ENCODE data around the gene HDAC9. TPM values are rescaled to one million over a fixed set of nuclear protein-coding genes. Genes with fewer than 3 reads are reported as not detected.

The HDAC9 gene
- total RNA-seq, 2 donors from 2014 or later, result 4.9 to 12.9 TPM

GRCh38 chr7:18518555-18518954, 23.0 kb downstream of the HDAC9 start:
- Histone ChIP-seq H3K4me1 (no peaks in the 10 kb centered on the region), H3K9me3 (no peaks in the 10 kb centered on the region), H3K4me3 (no peak overlapping the region), H3K36me3 (replicated peaks in 1 of 2; ENCODE audit: insufficient read depth in 1 of 2, low read depth in 2 of 2) (no peaks in the 10 kb centered on the region), H3K27me3 (no peaks in the 10 kb centered on the region), H3K27ac (no peak overlapping the region)
- DNase-seq (no peak), ATAC-seq (no peak)
- no peak for TF ChIP-seq POLR2A (IDR thresholded peaks at IDR 0.05)
- TF ChIP-seq, protein P1, sequence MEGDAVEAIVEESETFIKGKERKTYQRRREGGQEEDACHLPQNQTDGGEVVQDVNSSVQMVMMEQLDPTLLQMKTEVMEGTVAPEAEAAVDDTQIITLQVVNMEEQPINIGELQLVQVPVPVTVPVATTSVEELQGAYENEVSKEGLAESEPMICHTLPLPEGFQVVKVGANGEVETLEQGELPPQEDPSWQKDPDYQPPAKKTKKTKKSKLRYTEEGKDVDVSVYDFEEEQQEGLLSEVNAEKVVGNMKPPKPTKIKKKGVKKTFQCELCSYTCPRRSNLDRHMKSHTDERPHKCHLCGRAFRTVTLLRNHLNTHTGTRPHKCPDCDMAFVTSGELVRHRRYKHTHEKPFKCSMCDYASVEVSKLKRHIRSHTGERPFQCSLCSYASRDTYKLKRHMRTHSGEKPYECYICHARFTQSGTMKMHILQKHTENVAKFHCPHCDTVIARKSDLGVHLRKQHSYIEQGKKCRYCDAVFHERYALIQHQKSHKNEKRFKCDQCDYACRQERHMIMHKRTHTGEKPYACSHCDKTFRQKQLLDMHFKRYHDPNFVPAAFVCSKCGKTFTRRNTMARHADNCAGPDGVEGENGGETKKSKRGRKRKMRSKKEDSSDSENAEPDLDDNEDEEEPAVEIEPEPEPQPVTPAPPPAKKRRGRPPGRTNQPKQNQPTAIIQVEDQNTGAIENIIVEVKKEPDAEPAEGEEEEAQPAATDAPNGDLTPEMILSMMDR (IDR thresholded peaks at IDR 0.05), result no peak
- 67 to 73% methylated on average over 6 of the region's 6 CpGs for WGBS, 2 donors
- intact Hi-C loops (cut with DNase I), result no loop called here

DNA sequence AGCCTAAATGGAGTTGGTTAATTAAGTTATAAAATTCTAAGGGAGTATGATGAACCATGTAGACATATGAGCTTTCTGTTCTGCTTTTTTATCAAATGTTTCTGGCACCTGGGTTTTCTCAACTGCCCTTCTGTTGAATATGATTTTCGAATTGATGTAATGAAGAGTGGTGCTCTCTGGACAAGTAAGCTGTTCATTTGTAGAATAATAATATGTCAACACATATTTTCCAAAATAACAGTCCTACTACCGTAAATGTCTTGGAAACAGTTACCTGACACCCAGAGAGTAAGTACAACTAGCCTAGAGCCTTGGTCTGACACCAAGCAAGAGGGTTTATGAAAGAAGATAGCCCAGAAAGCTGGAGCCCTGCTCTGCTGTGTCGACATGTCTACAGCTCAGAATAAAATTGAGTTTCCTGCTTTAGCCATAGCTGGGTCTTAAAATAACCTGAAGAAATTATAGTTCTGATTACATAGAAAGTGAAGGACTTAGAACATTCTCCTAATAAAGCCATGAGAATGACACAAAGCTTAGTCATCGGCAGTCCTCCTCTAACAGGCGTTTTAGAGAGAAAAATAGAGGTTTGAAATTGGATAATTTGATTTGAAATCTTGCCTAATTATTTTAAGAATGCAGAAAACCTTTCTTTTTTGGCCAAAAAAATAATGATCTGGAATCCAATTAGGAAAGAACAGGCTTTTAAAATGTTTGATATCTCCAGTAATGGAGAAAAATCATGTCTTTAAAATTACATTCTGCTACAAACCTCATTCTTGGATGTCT, 25.1 kb downstream of the HDAC9 start:
- TF ChIP-seq POLR2A (IDR thresholded peaks at IDR 0.05), result no peak
- TF ChIP-seq, protein P1 (IDR thresholded peaks at IDR 0.05), result no peak
- no peaks in the 10 kb centered on the region for H3K9me3 ChIP-seq
- H3K27ac ChIP-seq, result no peak overlapping the region
- WGBS, 2 donors, result 49 to 57% methylated on average over 5 of the region's 5 CpGs
- no peaks in the 10 kb centered on the region for H3K36me3 ChIP-seq (replicated peaks in 1 of 2; ENCODE audit: insufficient read depth in 1 of 2, low read depth in 2 of 2)
- no peak overlapping the region for H3K4me3 ChIP-seq
- no peak for DNase-seq
- H3K4me1 ChIP-seq, result no peaks in the 10 kb centered on the region
- intact Hi-C loops (cut with DNase I), result no loop called here
- no peak for ATAC-seq
- H3K27me3 ChIP-seq, result no peaks in the 10 kb centered on the region

GRCh38 chr7:18521236-18521589, 25.7 kb downstream of the HDAC9 start:
- H3K4me1 ChIP-seq, result no peaks in the 10 kb centered on the region
- no peak overlapping the region for H3K4me3 ChIP-seq
- H3K27me3 ChIP-seq, result no peaks in the 10 kb centered on the region
- ATAC-seq, result no peak
- no peak overlapping the region for H3K27ac ChIP-seq
- no peaks in the 10 kb centered on the region for H3K9me3 ChIP-seq
- no peaks in the 10 kb centered on the region for H3K36me3 ChIP-seq (replicated peaks in 1 of 2; ENCODE audit: insufficient read depth in 1 of 2, low read depth in 2 of 2)
- intact Hi-C loops (cut with DNase I), result no loop called here
- no peak for DNase-seq
- TF ChIP-seq, protein P1 (IDR thresholded peaks at IDR 0.05), result no peak
- TF ChIP-seq POLR2A (IDR thresholded peaks at IDR 0.05), result no peak
- 56 to 66% methylated on average over 3 of the region's 3 CpGs for WGBS, 2 donors

DNA sequence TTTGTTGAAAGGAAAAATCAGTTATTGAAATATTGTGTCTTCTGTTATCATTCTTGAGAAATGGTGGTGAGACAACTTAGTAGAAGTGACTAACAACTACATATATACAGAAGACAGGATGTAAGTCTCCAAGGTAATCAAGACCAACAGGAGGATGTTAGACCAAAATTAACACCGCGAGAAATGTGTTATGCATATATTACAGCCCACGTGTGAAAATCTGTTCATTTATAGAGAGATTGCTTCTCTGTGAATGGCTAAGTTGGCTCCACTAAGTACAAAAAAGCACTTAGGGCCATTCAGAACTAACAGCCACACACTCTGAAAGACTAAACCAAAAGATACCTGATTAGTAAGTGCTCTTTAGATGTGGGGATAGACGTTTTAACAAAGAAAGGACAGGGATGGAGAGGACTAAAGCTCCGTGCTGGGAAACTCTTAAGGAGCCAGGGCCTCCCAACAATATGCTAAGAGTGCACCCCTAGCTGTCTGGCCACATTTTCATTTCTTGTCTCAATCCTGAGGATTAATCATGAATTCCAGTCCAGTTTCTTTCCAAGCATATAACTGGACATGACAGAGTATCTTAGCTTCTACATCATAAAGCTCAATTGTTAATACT, 26.5 kb downstream of the HDAC9 start:
- DNase-seq, result no peak
- intact Hi-C loops (cut with DNase I), result no loop called here
- ATAC-seq, result no peak
- H3K4me3 ChIP-seq, result no peak overlapping the region
- H3K27ac ChIP-seq, result no peak overlapping the region
- H3K4me1 ChIP-seq, result no peaks in the 10 kb centered on the region
- no peak for TF ChIP-seq POLR2A (IDR thresholded peaks at IDR 0.05)
- TF ChIP-seq, protein P1 (IDR thresholded peaks at IDR 0.05), result no peak
- WGBS, 2 donors, result 56 to 61% methylated on average over 5 of the region's 5 CpGs
- no peaks in the 10 kb centered on the region for H3K27me3 ChIP-seq
- H3K9me3 ChIP-seq, result no peaks in the 10 kb centered on the region
- no peaks in the 10 kb centered on the region for H3K36me3 ChIP-seq (replicated peaks in 1 of 2; ENCODE audit: insufficient read depth in 1 of 2, low read depth in 2 of 2)
